ENCODE results near the gene SLC12A7.
"Not testable (repeated sequence)": the region's sequence is repeated elsewhere in the genome, so short reads cannot be mapped to it uniquely, and the experiment has no call there.

Gene SLC12A7

GRCh38 chr5:1140818-1141189, 28.9 kb upstream of the SLC12A7 start:
- no peak for DNase-seq

- peak; percentile 72 to 92 (median 83) for DNase-seq
Measured at GRCh38 chr5:1140171-1140817, 28.4 kb upstream of the SLC12A7 start.

GRCh38 chr5:1139331-1140170, 27.7 kb upstream of the SLC12A7 start:
- DNase-seq = no peak

- no peak for DNase-seq
Measured at GRCh38 chr5:1138445-1139245, 26.8 kb upstream of the SLC12A7 start.

- peak; percentile 82 to 91 (median 88) for DNase-seq
Measured at GRCh38 chr5:1137567-1138444, 25.9 kb upstream of the SLC12A7 start.

- DNase-seq = no peak
Measured at GRCh38 chr5:1136814-1137213, 25.0 kb upstream of the SLC12A7 start.

- no peak for DNase-seq
Measured at GRCh38 chr5:1135696-1136525, 24.0 kb upstream of the SLC12A7 start.

GRCh38 chr5:1134478-1134877, 22.6 kb upstream of the SLC12A7 start:
- DNase-seq = peak; percentile 61 to 82 (median 74)

- no peak for DNase-seq
Measured at GRCh38 chr5:1133510-1134201, 21.8 kb upstream of the SLC12A7 start.

- DNase-seq = no peak
Measured at GRCh38 chr5:1133108-1133507, 21.2 kb upstream of the SLC12A7 start.

GRCh38 chr5:1132570-1132969, 20.7 kb upstream of the SLC12A7 start:
- no peak for DNase-seq

GRCh38 chr5:1131726-1132125, 19.9 kb upstream of the SLC12A7 start:
- DNase-seq = no peak

- no peak for DNase-seq
Measured at GRCh38 chr5:1131191-1131621, 19.3 kb upstream of the SLC12A7 start.

GRCh38 chr5:1130218-1130946, 18.5 kb upstream of the SLC12A7 start:
- DNase-seq = no peak

- no peak for DNase-seq
Measured at GRCh38 chr5:1129711-1130055, 17.8 kb upstream of the SLC12A7 start.

- no peak for DNase-seq
Measured at GRCh38 chr5:1128977-1129710, 17.3 kb upstream of the SLC12A7 start.

- peak in 1 of 4 experiments; percentile 39 for DNase-seq
Measured at GRCh38 chr5:1127959-1128785, 16.3 kb upstream of the SLC12A7 start.

GRCh38 chr5:1125695-1126094, 13.8 kb upstream of the SLC12A7 start:
- not testable (repeated sequence) for DNase-seq

GRCh38 chr5:1125030-1125357, 13.1 kb upstream of the SLC12A7 start:
- no peak for DNase-seq

All from suppressor macrophage (primary cell).